Lung microvascular endothelial cell (primary cell): ENCODE results near the gene RFX3. TPM values are rescaled to one million over a fixed set of nuclear protein-coding genes. Genes with fewer than 3 reads are reported as not detected.

Source experiments
- DNase-seq, 2 donors: peaks; one replicate each; pipeline versions ENCODE4 v3.0.0 to v3.0.0-alpha.2; 2010; ENCODE audit warnings: low read depth in 2 of 2
- total RNA-seq: library from RNA; depleted of rRNA; stranded (reverse); fragments of >200 nt; gene quantifications from 2 replicates; pipeline ENCODE4 v1.2.1, GENCODE V29; 2014

The RFX3 gene
- 3.2 and 4.1 TPM in 2 replicates for total RNA-seq

DNA sequence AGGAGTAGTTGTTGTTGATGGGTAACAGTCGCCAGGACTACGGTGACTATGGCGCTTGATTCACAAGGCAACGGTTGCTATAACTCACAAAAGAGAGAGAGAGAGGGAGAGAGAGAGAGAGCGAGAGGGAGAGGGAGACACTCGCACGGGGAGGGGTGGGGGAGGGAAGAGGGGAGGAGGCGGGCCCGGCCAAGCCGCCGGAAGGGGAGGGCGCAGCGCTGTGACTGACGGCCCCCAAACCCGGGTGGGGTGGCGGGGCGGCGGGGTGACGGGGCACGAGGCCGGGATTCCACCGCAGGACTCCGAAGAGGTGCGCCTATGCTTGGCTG is at the start of gene RFX3:
TSS of gene RFX3 (minus strand) at position 166 of the 329 bp plus-strand sequence. CDS start 130,413 bp downstream, outside the sequence.
- DNase-seq: peak; percentile 96 to 98

DNA sequence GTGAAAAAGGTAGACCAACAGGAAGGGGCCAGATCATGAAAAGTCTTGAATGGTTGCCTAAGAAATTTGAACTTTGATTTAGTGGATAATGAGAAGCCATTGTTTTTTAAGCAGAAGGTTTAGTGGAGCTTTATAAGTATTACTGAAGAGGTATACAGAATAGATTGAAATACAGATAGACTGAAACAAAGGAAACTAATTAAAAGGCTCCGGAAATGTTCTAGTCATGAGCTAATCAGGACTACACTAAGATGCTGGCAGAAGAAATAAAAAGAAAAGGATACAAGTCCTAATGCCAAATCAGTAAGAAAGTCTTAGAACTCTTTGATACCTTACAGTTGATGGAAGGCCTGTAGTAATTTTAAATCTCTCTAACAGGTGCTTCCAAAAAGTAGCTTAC is 45.7 kb upstream of the RFX3 start:
- peak in 1 of 2 donors; percentile 26 for DNase-seq

DNA sequence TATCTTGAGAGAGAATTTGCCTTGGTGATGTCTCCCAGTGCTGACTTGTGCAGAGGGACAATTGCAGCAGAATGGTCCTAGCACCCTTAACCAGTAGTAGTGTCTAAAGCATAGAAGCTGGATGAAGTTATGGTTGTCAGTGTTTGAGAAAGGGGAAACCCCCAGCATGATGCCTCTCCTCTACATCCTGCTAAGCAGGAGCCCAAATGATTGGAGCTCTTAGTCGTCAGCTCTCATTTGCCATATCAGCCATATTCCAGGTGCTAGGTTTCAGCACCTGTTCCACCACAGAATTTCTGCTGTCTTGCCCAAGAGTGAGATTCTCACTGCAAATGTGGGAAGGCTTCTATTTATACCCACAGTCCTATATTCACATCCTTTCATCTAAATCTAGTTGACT is 43.7 kb upstream of the RFX3 start:
- DNase-seq: no peak

DNA sequence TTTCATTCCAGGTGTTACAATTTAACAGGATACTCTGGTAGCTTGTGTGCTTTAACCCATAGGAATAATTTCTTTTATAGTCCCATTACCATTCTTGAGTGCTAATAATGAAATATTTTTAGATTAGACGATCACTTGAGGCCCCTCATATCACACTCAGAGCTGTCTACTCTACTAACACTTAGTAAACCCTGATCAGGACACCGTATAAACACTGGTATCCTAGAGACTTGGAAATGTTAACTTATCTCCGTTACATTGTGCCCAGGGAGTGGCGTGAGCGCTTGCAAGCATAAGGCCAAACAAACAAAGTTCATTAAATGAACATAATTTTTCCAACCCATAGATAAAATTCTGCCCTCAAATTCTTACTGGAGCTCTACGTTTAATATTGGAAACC is 42.2 kb upstream of the RFX3 start:
- DNase-seq: no peak

DNA sequence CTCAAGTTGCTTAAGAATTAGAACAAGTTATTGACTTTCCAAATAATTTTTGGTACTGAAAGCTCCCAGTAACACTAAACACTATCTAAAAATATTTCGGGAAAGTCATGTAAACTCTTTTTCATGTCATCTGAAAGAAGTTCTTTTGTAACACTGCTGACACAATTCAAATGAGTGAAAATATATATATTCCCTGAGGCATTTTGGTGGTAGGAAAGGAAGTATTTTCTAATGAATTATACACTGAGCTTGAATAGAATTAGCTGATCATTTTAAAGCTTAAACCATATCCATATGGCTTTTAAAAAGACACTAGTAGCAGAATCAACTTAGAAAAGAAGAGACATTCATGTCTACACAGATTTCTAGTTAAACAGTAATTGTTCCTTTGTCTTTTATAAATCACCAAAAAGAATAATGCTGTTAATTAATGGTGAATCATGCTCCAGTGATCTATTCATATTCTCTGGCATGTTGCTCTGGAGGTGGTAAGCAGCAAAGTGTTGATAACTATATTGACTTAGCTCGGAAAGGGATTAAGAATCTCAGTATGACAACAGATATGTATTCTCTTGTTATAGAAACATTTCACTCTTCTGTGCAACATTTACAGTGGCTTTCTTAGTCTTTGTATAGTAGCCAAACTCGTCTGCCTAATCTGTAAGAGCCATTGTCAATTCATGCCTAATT is 27.4 kb upstream of the RFX3 start:
- no peak for DNase-seq

DNA sequence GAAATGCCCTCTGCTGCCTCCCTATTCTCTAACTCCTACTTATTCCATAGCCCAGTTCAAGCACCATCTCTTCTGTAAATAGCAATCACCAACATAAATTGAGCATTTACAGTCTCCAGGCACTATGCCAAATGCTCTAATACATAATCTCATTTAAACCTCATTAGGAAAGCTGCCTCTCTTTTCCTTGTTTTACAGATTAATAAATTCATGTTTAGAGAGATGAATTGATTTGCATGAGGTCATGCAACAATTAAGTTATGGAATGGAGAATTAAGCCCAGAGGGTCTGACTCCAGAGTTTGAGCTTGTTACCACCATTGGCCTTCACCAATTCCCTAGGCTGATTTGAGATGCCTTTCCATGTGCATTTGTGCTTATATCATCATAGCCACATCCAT is 23.4 kb upstream of the RFX3 start:
- DNase-seq: no peak

DNA sequence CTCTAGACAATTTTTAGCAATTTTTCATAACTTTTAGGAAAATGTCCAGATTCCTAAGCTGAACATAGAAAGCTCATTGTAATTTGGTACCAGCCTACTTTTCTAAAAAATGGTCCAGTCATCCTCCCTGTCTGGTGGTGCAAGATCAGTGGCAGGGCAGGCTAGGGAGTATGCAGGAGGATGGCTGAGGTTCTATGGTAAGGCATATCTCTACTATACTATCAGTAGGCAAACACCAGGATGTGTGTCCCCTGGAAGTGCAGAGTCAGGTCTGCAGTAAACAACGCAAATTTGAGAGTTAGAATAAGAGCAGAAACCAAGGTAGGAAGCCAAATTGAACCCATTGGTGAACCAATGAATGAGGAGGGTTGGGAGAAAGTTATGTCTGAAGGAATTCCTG is 22.8 kb upstream of the RFX3 start:
- no peak for DNase-seq

DNA sequence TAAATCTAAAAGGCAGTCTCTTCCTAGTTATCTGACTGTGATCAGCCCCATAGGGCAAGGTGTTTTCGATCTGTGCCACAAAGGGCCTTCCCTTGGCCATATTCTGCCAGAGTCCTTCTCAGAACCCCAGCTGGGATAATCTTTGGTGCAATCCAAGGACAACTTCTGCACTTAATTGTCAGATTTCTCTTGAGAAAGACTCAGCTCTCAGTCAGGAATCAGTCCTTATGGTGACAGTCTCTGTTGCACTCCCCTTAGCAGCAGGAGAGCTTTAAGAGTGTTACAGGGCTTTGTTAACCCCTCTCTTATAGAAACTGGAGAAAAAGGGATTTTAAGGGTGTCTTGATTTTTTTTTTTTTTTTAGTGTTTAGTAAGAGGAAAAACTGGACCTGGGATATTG is 15.4 kb upstream of the RFX3 start:
- DNase-seq: no peak

DNA sequence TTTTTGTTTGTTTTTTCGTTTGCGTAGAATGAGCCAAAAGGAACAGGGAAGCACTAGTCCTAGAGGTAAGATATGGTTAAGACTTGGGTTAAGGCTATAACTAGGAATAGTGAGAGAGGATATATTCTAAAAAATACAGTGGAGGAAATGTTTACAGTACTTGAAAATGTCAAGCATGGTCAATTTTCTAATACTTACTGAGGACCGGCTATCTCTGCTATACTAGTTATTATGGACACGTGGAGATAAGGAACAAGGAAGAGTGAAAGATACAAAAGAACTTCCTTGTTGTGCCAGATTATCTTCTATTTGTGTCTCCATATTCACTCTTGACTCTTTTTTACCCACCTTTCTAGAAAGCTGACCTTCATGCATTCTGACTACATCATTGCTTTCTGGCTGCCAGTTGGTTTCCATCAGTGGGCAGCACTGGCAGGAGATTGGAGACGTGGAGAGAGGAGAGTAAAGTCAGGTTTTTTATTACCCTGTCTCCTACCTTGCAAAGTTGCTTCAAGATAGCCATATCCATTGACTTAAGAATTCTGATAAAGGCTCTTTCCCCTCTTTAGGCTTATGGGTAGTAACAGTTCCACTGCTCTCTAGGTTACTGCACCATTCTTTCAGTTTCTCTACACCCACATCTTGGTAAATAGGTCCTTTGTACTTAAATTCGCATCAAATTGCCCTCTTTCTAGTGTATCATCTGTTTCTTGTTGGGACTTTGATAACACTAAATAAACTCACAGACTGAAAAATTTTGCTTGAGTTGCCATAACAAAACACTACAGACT is 9.0 kb upstream of the RFX3 start:
- DNase-seq: no peak

DNA sequence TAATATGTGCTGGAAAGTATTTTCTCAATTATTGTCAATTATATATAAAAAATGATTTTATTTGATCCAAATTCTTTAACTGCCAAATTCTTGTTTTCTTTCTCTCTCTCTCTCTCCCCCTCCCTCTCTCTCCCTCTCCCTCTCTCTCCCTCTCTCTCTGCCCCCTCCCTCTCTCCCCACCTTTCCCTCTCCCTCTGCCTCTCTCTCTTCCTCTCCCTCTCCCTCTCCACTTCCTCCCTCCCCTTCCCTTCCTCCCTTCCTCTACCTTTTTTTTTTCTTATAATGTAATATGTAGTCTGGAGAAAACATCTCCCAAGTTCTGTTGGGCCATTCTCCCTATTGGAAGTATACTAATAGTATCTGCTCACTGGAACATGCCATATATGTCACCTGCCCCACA is 6.4 kb upstream of the RFX3 start:
- DNase-seq: no peak

DNA sequence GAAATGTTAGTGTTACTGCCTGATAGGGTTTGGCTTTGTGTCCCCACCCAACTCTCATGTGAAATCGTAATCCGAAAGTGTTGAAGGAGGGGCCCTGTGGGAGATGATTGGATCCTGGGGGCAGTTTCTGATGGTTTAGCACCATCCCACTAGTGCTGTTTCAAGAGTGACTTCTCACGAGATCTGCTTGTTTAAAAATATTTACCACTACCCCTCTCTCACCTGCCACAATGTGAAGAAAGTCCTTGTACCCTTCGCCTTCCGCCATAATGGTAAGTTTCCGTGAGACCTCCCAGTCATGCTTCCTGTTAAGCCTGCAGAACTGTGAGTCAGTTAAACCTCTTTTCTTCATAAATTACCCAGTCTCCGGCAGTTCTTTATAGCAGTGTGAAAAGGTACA is 2.6 kb upstream of the RFX3 start:
- DNase-seq: peak in 1 of 2 donors; percentile 63

DNA sequence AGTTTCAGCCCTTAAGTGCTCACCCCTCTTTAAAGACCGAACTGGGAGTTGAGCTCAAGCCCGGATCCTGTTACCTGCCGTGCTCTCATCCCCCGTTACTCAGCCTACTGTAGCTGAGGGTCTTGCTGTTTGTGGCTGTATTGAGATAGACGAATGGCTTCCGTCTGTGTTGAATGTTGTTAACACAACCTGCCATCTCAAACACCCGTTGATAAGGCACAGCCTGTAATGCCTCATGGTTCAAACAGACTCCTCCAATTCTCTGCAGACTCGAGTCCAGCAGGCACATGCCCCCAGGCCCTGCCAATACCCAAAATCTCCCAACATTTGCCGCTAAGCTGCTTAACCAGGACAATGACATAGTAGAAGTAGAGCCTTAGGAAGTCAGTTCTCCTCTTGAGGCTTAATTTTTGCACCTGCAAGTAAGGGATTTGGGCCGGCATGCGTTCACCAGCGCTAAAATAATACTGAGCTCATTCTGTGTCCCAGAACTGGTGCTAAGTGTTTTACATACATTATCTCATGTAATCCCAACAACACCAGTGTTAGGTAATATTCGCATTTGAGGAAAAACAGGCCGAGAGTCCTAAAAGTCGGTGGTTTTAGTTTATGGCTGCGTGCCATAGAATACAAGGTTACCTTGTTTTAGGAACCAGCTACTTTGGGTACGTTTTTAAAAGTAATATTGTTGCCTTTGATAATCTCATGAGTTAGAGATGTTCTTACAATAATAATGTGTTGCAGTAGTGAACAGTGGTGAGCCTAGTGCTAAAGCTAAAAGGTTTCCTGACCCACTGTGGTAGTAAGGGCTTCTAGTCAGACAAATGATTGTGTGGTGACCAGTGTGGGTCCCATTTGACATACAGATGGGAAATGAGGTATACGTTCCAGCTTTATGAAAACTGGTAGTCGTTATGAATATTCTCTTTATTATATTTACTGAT is 1.5 kb upstream of the RFX3 start:
- DNase-seq: peak; percentile 20 to 37

DNA sequence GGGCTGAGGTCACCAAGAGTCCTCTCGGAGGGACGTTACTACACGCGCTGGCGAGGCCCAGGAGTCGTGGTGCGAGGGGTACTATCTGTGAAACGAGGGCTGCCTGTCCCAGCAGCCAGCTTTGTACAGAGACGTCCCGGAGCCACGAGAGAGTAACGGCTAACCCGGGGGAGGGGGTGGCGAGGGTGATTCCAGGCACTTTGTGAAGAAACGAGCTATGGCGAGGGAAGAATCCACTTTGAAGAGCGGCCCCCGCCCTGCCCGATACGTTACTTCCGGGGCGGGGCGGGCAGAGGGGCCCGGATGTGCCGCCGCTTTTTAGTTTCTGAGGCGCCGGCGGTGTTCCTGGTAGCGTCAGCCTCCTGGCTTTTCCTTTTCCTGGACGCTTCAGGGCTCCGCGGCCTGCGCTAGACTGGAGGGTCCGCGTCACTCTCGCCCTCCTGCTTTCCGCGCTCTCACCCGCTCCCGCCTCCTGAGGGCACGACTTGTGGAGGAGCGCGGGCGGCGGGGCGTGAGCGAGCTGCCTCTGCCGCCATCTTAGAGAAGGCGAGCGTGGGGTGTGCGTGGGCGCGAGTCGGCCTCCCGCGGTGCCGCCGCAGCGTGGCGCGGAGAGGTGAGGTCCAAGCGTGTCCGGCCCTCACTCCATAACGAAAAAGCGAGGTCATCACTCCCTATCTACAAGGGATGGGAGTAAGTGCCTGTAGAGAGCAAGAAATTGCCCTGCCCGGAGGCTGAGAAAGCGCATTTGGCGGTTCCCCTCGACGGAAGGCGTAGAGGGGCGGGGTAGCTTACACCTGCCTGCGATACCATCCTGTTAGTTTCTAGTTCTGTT is 580 bp upstream of the RFX3 start:
- peak; percentile 92 to 93 for DNase-seq

DNA sequence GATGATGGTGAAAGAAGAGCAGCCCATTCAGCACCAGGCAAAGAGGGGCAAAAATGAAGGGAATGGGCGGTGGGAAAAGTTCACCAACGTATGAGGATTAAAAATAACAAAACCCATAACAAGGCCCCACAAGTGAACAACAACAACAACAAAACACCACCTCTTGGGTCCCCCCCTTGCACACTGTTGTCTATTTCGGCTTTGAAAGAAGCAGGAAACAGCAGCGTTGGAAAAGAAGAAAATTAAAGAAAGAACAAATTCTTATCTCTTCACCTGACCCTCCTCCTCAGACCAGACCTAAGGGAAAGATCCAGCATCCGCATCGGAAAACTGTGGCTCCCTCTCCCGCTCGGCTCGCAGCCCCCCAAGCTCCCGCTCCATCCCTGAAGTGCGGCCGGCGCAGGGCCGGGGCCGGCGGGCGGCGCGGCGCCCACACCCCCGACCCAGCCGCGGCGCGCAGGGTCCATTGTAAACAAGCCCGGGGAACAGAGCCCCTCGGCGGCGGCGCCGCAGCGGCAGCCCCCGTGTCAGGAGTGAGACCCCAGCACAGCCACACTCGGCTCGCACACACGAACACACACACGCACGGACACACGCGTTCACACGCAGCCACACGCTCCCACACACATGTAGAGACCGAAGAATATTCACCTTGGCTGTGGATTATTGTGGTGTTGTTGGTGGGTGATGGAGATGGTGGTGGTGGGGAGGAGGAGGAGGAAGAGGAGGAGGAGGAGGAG is 535 bp downstream of the RFX3 start:
- DNase-seq: no peak

DNA sequence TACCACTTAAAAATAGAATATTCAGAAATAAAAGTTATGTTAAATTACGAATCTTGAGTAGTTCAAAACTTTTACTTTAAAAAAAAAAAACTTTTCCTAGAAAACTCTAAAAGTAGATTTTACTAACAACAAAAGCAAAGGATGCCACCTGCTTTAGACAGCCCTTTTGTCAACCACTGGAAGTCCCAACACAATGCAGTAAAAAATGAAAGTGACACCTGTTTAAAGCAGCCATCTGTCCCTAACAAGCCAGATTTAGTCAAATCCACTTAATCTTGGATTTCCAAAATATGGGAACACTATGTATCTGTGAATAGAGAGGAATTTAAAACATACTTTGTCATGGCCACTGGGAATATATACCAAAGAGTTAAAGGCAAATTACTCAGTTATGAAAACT is 3.8 kb downstream of the RFX3 start:
- no peak for DNase-seq

DNA sequence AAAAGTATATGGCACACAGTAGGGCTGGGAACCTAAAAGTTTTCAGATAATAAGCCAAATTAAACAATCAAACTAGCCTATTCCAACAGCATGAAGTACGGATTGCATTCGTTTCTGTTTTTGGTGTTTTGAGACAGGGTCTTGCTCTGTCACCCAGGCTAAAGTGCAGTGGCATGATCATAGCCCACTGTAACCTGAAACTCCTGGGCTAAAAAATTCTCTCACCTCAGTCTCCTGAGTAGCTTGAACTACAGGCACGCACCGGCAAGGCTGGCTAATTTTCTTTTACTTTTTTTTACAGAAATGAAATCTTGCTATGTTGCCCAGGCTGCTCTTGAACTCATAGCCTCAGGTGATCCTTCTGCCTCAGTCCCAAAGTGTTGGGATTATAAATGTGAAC is 5.2 kb downstream of the RFX3 start:
- DNase-seq: no peak

DNA sequence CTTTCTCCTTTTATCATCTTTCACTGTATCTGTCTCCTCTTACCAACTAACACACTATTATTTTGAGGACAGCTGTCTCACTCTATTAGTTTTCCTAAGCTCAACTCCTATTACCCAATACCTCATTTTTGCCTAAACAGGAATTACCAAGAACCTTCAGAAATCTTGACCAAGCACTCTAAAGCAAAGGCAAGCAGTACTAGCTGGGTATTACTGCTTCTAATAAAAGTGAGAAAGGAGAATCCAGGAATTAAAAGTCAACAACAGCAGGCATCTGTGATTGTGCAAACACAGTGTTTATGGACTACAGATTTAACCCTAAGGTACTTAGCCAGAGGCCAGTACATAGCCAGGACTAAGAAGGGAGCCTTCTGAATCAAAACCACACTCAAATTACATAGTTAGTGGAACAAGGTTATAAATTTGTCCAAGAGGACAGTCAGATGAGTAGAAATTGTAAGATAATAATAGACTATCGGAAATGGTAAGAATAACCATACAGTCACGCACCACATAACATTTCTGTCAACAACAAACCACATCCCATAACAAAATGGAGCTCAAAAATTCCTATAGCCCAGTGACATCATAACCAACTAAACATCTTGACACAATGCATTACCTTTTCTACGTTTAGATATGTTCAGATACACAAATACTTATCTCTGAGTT is 8.3 kb downstream of the RFX3 start:
- DNase-seq: no peak

DNA sequence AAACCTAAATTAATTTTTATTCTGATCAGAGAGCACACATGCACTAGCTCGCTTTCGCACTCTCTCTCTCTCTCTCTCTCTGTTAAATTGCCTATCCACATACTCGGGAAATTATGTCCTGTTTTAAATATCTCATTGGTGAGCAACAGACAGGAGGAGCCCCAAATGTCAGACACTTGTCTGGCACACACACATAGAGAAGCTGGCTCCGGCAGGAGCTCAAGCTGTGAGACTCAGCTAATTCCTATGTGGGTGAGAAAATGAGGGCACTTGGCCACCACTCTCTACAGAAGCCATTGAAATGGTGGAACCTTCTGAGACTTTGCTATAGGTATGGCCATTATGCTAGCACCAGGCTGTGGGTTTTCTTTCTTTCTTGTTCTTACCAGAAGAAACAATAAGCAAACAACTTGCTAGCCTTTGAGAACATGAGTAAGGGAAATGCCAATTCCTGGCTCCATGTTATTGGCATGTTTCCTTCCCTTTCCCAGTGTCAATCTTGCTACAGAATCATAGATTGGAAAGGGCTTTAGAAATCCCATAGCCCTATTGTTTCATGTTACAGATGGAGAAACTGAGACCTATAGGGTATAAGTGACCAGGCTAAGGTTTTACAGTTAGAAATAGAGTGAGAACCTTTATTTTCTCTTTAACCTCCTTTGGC is 9.0 kb downstream of the RFX3 start:
- DNase-seq: peak in 1 of 2 donors; percentile 2

DNA sequence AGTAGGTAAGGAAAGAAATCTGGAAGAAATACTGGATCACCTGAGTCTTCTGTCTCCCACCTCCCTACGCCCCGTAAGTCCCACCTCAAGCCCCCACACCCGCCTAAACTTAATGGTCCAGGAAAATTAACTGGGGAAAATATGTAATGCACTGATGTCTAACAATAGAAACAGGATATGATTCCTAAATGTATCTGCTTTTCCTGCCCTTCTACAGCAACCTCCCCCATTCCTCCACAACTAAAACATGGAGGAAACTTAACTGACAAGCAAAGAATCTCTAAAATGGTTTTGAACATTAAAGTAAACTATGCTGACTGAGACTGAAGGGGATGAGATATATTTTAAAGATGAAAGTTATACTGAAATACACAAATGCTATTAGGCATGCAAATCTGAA is 10.4 kb downstream of the RFX3 start:
- DNase-seq: peak; percentile 31 to 47
